Stimulated activated CD8-positive, alpha-beta memory T cell treated with anti-CD3 and anti-CD28 coated beads, Interleukin-7, amount 100 ng/mL, for 24 hours (primary cell): ENCODE data around the gene NKD2.

ENCODE experiments used
- DNase-seq: peaks from one replicate; pipeline ENCODE4 v3.0.0-alpha.2; 2020; ENCODE audit warnings: low read depth

Gene NKD2

GRCh38 chr5:1043327-1043726 lies 34.7 kb downstream of the NKD2 start:
- no peak for DNase-seq

DNA sequence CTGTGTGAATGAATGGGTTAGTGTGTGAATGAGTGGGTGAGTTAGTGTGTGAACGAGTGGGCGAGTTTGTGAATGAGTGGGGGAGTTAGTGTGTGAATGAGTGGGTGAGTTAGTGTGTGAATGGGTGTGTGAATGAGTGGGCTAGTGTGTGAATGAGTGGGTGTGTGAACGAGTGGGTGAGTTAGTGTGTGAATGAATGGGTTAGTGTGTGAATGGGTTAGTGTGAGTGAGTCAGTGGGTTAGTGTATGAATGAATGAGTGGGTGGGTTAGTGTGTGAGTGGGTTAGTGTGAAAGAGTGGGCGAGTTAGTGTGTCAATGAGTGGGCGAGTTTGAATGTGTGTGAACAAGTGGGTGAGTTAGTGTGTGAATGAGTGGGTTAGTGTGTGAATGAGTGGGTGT lies 35.5 kb downstream of the NKD2 start:
- DNase-seq = no peak

GRCh38 chr5:1045960-1046560 lies 37.5 kb downstream of the NKD2 start:
- DNase-seq = no peak

GRCh38 chr5:1047332-1047965 lies 38.8 kb downstream of the NKD2 start:
- DNase-seq = no peak

- DNase-seq = no peak
Measured at GRCh38 chr5:1048162-1048721, 39.6 kb downstream of the NKD2 start.

GRCh38 chr5:1048861-1049838 lies 40.5 kb downstream of the NKD2 start:
- no peak for DNase-seq

GRCh38 chr5:1050423-1051365 lies 42.1 kb downstream of the NKD2 start:
- DNase-seq = no peak

DNA sequence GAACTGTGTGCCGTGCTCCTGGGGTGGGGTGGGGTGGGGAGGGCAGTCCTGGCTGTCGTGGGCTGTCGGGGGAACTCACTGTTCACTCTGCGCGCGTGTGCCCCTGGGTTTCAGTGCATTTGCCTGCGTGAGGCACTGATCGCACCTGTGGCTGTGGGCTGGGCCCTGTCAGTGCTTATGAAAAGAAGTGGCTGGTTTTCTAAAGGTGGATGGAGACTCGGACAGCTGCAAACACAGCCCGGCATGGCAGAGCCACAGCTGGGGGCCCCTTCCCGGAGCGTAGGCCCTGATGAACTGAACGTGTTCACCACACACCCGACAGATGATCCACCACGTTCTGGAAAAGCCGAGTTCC lies 42.7 kb downstream of the NKD2 start:
- DNase-seq = no peak

DNA sequence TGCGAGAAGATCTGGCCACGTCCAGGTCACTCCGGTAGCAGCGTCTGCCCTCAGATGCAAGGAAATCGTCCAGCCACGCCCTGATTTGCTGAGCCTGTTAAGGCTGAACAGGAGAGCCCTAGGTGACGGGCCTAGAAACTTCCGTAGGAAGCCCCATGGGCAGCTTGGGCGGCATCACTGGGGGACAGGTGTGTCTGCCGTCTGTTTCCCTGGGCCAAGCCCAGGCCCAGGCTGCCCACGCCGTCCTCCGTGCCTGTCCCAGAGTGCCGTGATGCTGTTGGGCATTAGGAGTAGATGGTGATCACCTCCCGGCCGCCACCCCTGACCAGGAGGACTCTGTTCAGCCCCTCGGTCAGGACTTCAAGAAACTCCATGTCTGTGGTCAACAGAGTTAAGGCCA lies 43.5 kb downstream of the NKD2 start:
- DNase-seq = no peak

DNA sequence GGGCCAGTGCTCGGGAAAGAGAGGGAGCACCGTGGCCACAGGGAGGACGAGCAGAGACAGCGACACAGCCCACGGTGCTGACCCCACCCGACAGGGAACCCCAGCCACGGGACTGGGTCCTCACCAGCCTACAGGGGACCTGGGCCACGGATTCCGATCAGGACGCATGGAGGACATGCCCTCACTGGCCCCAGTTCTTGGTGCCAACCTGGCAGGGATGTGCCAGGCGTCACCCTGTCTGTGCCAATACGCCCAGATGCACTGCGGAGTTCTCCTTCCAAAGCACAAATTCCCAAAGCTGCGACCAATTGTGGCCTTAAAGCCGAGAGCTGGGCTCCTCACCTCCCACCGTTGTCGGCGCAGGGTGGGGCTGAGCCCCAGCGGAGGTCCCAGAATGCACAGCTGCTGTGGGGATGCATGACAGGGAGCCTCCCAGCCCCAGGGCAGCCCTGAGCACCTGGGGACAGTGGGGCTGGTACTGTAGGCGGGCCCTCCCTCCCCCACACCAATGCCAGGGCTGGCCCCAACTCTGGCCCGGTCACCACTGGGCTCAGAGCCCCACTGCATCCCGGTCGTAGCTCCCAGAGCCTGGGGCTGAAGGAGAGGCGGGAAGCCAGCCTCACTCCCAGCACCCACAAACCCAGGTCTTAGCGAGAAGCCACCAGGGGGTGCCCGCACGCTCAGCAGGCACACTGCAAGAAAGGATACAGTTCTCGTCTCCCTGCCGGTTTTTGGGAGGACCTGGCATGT lies 44.2 kb downstream of the NKD2 start:
- no peak for DNase-seq

GRCh38 chr5:1053391-1054017 lies 44.9 kb downstream of the NKD2 start:
- DNase-seq = no peak

DNA sequence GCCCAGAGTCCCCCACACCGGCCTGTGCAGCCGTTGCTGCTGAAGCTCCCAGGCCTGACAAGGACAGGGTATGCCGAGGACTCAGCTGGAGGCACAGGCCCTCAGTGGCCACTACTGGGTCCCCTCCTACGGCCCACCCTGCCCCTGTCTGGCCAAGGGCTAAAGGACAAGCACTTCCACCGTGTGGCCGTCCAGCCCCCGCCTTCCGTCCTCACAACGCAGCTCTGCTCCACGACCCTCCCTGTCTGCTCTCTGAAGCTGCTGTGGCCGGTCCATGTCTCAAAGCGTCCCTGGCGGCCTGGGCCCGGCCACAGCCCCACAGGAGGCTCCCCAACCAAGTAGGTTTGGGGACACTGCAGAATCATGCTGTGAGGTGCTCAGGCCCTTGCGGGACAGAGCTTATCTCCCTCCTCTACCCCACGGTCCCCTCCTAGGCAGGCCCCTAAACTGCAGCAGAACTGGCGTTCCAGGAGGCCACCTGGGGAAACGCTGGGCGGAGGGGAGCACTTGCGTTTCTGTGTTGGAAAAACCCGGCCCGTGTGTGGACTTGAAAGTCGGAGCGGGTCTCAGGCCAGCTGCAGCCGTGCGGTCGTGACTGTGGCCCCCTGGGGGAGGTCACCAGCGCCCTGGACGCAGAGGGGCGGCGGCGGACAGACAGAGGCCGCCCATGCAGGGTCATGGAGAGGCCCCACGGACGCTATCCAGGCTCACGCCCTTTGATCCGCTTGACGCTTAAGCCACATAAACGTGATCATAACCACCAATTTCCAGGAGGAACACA lies 45.6 kb downstream of the NKD2 start:
- DNase-seq = no peak

DNA sequence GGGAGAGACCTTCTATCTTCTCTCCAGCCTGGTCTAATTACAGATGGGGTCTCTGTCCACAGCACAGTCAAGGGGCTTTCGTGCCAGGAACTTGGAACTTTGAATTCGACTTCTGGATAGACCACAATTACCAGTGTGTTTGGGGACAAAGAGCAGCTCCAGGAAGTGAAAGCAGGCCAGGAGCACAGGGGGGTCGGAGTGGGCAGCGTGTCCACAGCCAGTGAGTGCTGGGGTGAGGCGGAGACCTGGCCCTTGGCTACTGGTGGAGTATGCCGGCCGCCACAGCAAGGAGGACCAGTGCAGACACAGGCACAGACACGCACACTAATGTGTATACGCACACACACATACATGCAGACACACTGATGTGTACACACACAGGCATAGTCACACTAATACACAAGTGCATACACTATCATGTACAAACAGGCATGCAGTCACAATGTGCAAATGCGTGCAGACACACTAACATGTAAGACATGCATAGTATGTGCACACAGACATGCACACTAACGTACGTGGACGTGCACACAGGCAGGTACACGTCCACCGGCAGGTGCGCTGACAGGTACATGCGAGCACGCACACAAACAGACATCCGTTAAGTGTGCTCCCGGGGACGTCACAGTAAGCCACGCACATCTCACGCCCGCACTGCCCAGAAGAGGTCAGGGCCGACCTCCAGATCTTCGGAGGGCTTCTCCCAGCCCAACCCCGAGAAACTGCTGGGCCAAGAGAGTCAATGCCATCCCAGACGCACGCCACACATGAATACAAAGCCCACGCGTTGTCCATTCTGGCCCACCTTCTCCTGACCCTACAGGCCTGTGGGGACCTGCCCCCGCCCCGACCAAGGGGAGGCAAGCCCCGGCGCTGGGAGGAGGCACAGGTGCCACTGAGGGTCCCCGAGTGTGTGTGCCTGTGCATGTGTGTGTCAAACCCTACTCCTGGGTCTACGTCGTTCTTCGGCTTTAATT lies 46.5 kb downstream of the NKD2 start:
- no peak for DNase-seq

GRCh38 chr5:1055896-1056610 lies 47.5 kb downstream of the NKD2 start:
- no peak for DNase-seq

GRCh38 chr5:1056611-1057484 lies 48.2 kb downstream of the NKD2 start:
- DNase-seq = no peak

DNA sequence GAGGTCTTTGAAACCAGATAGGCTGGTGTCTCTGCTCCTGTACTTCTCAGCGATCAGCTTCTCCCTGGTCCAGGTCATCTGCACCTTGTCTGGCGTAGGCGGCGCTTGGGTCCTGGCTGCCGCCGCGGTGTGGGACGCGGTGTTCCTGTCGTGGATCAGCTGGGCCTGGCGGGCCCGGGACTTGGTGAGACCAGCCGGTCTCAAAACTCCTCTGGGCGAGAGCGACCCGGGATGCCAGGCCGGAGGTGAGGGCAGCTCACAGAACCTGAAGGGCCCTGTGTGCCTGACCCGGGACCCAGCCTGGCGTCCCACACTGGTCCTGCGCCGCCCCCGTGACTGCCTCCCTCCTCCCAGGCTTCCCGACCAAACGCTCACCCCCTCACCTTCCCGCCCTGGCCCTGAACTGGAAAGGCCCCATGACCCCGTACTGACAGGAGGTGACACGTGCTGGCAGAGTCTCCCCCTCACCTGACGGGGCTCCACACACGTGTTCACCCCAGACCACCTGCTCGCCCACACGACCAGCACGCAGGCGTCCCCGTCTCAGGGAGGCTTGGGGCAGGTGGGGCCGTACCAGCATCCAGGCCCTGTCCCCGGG lies 49.0 kb downstream of the NKD2 start:
- no peak for DNase-seq
